ENCODE measurements around the gene CCT5. TPM values are rescaled to one million over a fixed set of nuclear protein-coding genes. Genes with fewer than 3 reads are reported as not detected.
"Not testable (repeated sequence)": the region's sequence is repeated elsewhere in the genome, so short reads cannot be mapped to it uniquely, and the experiment has no call there.

CCT5 gene
- total and polyA plus RNA-seq, 12 donors: 54.7 to 247 (median 95.9) TPM

DNA sequence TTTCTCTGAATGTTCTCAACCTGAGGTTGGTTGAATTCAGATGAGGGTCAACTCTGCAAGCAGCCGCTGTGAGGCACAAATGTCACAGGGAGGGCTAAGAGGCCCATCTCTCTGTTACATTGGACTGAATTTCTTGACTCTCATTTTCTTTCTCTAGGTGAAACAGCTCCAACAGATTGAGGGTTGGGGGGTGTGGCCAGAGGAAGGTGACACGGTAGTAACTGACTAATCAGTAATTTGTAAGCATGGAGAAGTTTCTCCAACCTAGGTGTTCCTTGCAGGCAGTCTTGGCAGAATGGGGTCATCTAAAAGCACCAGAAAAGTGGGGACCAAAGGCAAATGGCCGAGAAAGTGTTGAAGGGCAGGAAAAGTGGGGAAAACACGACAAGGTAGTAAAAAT, 16.8 kb downstream of the CCT5 start:
- H3K9me3 ChIP-seq: no peaks in the 10 kb centered on the region
- H3K27ac ChIP-seq: no peak overlapping the region
- peaks cover 0 to 50% (median 34%) of the 10 kb centered on the region in 9 donors for H3K36me3 ChIP-seq
- H3K4me3 ChIP-seq: no peak overlapping the region
- WGBS, 2 donors: 84 to 89% methylated on average over 4 of the region's 4 CpGs
- TF ChIP-seq, protein P1, sequence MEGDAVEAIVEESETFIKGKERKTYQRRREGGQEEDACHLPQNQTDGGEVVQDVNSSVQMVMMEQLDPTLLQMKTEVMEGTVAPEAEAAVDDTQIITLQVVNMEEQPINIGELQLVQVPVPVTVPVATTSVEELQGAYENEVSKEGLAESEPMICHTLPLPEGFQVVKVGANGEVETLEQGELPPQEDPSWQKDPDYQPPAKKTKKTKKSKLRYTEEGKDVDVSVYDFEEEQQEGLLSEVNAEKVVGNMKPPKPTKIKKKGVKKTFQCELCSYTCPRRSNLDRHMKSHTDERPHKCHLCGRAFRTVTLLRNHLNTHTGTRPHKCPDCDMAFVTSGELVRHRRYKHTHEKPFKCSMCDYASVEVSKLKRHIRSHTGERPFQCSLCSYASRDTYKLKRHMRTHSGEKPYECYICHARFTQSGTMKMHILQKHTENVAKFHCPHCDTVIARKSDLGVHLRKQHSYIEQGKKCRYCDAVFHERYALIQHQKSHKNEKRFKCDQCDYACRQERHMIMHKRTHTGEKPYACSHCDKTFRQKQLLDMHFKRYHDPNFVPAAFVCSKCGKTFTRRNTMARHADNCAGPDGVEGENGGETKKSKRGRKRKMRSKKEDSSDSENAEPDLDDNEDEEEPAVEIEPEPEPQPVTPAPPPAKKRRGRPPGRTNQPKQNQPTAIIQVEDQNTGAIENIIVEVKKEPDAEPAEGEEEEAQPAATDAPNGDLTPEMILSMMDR (IDR thresholded peaks at IDR 0.05): no peak
- ATAC-seq: no peak
- DNase-seq: no peak
- H3K27me3 ChIP-seq: no peaks in the 10 kb centered on the region
- H3K4me1 ChIP-seq: peaks cover 0 to 6% (median 0%) of the 10 kb centered on the region in 9 donors
- intact Hi-C loops (cut with DNase I): no loop called here

DNA sequence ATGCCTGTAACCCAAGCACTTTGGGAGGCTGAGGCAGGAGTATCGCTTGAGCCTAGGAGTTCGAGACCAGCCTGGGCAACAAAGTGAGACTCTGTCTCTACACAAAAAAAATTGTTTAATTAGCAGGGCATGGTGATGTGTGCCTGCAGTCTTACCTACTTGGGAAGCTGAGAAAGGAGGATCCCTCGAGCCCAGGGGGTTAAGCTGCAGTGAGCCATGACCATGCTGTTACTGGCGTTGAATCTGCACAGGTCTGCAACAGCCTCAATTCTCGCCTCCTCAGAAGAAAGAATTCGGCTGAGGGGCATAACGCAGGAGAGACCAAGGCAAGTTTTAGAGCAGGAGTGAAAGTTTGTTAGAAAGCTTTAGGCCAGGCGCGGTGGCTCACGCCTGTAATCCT, 18.0 kb downstream of the CCT5 start:
- DNase-seq (no peak), ATAC-seq (no peak)
- H3K9me3 ChIP-seq: peaks cover 0 to 6% (median 0%) of the 10 kb centered on the region in 11 donors
- TF ChIP-seq, protein P1 (IDR thresholded peaks at IDR 0.05): no peak
- no peak overlapping the region for H3K27ac ChIP-seq
- no peaks in the 10 kb centered on the region for H3K27me3 ChIP-seq
- H3K4me3 ChIP-seq: no peak overlapping the region
- peaks cover 0 to 37% (median 22%) of the 10 kb centered on the region in 9 donors for H3K36me3 ChIP-seq
- peaks cover 0 to 6% (median 0%) of the 10 kb centered on the region in 9 donors for H3K4me1 ChIP-seq
- 96% methylated on average over 10 of the region's 10 CpGs for WGBS, 2 donors
- intact Hi-C loops (cut with DNase I): no loop called here

DNA sequence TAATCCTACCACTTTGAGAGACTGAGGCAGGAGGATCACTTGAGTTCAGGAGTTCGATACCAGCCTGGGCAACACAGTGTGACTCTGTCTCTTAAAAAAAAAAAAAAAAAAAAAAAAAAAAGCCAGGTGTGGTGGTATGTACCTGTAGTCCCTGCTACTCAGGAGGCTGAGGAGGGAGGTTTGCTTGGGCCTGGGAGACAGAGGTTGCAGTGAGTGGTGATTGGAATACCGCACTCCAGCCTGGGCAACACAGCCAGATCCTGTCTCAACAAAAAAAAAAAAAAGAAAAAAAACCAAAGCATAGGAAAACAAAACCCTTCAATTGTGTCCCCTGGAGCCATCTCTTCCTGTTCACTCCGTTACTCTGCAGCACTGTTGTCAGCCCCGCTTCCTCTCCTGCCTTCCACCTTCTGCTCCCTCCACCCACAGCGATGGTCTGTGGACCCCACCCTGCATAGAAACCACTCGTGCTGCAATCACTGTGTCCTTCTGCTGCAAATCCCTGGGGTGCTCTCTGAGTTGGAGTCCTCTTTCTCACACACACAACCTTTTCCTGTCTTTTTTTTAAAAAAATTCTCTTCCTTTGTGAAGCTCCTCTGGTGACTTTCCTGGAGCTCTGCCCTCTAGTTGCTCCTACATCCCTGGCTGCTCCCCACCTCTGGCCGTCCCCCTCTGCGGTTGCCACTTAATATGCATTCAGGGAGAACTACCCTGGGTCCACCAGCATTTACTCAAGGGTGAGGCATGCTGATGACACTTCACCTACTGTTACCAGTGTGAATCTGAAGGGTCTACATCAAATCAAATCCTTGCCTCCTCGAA, 22.2 kb downstream of the CCT5 start:
- TF ChIP-seq, protein P1 (IDR thresholded peaks at IDR 0.05): no peak
- Histone ChIP-seq H3K4me3 (no peak overlapping the region), H3K9me3 (peaks cover 0 to 6% (median 0%) of the 10 kb centered on the region in 11 donors), H3K27me3 (no peaks in the 10 kb centered on the region), H3K4me1 (peaks cover 0 to 2% (median 0%) of the 10 kb centered on the region in 9 donors), H3K36me3 (no peaks in the 10 kb centered on the region), H3K27ac (no peak overlapping the region)
- DNase-seq: no peak
- WGBS, 2 donors: 64 to 76% methylated on average over 9 of the region's 9 CpGs
- peak in 1 of 8 donors; percentile 35 for ATAC-seq
- intact Hi-C loops (cut with DNase I): loop anchor here in 1 of 10 donors (10.0 kb wide), 1 partner anchor 363 kb away; no protein-coding TSS in a partner anchor

DNA sequence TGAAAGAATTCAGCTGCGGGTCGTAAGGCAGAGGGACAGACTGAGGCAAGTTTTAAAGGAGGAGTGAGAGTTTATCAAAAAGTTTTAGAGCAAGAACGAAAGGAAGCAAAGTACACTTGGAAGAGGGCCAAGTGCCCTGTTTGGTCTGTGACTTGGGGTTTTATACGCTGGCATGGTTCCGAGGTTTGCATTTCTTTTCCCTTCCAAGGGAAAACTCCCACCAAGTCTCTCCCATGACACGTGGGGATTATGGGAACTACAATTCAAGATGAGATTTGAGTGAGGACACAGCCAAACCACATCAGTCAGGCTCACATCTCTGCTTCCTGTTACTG, 22.8 kb downstream of the CCT5 start:
- not testable (repeated sequence) for H3K9me3 ChIP-seq, ATAC-seq, H3K27ac ChIP-seq, DNase-seq, H3K27me3 ChIP-seq, H3K36me3 ChIP-seq, H3K4me1 ChIP-seq, H3K4me3 ChIP-seq
- WGBS, 2 donors: 59 to 70% methylated on average over 6 of the region's 6 CpGs
- intact Hi-C loops (cut with DNase I): loop anchor here in 1 of 10 donors (10.0 kb wide), 1 partner anchor 362 kb away; no protein-coding TSS in a partner anchor

DNA sequence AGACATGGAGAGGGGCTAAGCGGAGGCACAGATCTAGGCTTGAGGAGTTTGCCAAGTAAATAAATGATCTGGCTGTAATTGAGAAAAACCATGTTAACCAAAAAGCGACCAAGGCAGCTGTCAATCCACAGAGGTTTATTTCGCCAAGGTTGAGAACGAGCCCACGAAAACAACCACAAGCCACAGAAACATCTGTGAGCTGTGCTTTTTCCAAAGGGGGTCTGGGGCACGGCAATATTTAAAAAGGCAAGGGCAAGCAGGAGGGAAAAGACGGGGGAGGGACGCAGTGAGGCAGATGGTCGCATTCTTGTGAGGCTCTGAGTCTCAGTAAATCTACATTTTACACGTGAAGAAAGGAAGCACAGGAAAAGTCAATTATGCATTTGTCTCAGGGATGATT, 25.4 kb downstream of the CCT5 start:
- Histone ChIP-seq H3K36me3 (peaks cover 0 to 14% (median 0%) of the 10 kb centered on the region in 9 donors), H3K9me3 (peaks cover 0 to 6% (median 0%) of the 10 kb centered on the region in 11 donors), H3K4me1 (no peaks in the 10 kb centered on the region), H3K27ac (no peak overlapping the region), H3K27me3 (no peaks in the 10 kb centered on the region), H3K4me3 (no peak overlapping the region)
- DNase-seq (no peak), ATAC-seq (no peak)
- 66 to 82% methylated on average over 10 of the region's 10 CpGs for whole genome bisulfite sequencing, 2 donors
- TF ChIP-seq, protein P1 (IDR thresholded peaks at IDR 0.05): no peak
- intact Hi-C loops (cut with DNase I): loop anchor here in 1 of 10 donors (10.0 kb wide), 1 partner anchor 359 kb away; no protein-coding TSS in a partner anchor

Data from heart right ventricle (tissue), 16 donors.